ENCODE results near the gene MYO5C. TPM values are rescaled to one million over a fixed set of nuclear protein-coding genes. Genes with fewer than 3 reads are reported as not detected.
"Not testable (repeated sequence)": the region's sequence is repeated elsewhere in the genome, so short reads cannot be mapped to it uniquely, and the experiment has no call there.

Gene MYO5C
- total RNA-seq, 4 donors from 2014 or later, result 17.8 to 25.5 (median 23.6) TPM

DNA sequence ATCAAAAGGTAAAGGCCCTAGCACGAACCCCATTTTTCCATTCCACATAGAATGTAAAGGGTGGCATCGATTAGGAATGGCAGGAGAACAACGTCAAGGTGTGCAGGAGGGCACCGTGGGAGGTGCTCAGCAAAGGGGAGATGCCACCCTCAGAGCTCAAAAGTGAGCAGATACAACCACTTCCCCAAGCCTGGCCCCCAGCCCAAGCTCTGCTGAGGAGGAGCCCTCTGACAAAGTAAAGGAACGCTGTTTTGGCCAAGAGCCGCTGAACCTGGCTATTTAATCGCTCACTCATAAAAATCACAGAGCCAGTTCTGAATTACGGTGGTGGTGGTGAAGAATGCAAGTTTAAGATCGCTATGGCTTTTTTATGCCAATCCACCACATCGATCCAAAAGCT lies 116.8 kb downstream of the MYO5C start:
- Histone ChIP-seq H3K27ac (peak overlapping the region; percentile 86 to 98 (median 95)), H3K4me1 (peaks cover 0 to 24% (median 3%) of the 10 kb centered on the region in 3 donors), H3K36me3 (no peaks in the 10 kb centered on the region), H3K9me3 (no peaks in the 10 kb centered on the region), H3K27me3 (no peaks in the 10 kb centered on the region), H3K4me3 (peak overlapping the region; percentile 62 to 95 (median 77))
- intact Hi-C loops (cut with DNase I), result no loop called here
- TF ChIP-seq, protein P1, sequence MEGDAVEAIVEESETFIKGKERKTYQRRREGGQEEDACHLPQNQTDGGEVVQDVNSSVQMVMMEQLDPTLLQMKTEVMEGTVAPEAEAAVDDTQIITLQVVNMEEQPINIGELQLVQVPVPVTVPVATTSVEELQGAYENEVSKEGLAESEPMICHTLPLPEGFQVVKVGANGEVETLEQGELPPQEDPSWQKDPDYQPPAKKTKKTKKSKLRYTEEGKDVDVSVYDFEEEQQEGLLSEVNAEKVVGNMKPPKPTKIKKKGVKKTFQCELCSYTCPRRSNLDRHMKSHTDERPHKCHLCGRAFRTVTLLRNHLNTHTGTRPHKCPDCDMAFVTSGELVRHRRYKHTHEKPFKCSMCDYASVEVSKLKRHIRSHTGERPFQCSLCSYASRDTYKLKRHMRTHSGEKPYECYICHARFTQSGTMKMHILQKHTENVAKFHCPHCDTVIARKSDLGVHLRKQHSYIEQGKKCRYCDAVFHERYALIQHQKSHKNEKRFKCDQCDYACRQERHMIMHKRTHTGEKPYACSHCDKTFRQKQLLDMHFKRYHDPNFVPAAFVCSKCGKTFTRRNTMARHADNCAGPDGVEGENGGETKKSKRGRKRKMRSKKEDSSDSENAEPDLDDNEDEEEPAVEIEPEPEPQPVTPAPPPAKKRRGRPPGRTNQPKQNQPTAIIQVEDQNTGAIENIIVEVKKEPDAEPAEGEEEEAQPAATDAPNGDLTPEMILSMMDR (IDR thresholded peaks at IDR 0.05), result no peak
- TF ChIP-seq POLR2A (IDR thresholded peaks at IDR 0.05), result no peak
- 15 to 18% methylated on average over 5 to 10 of the region's 10 CpGs for WGBS, 2 donors
- no peak for DNase-seq

DNA sequence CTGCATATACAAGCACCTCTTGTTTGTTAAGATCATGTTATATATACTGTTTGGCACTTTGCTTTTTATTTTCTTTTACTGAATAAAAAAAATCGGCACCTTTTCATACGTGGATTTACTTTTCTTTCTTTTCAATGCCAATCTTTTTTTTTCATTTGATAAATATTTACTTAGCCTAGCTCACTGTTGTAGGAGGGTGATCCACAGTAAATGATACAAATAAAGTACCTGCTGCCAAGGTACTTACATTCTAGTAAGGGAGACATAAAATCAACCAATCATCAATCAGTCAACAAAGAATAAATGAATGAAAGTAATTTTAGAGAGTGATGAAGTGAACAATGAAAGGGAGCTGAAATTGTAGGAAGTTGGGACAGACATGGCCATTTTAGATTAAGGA lies 122.7 kb downstream of the MYO5C start:
- no peaks in the 10 kb centered on the region for H3K9me3 ChIP-seq
- no peak for TF ChIP-seq POLR2A (IDR thresholded peaks at IDR 0.05)
- TF ChIP-seq, protein P1 (IDR thresholded peaks at IDR 0.05), result no peak
- no peak for DNase-seq
- no peak overlapping the region for H3K4me3 ChIP-seq
- no peak overlapping the region for H3K27ac ChIP-seq
- no peaks in the 10 kb centered on the region for H3K36me3 ChIP-seq
- intact Hi-C loops (cut with DNase I), result no loop called here
- WGBS, 2 donors, result 46 to 60% methylated on average over 2 of the region's 2 CpGs
- H3K4me1 ChIP-seq, result peaks cover 0 to 10% (median 0%) of the 10 kb centered on the region in 3 donors
- H3K27me3 ChIP-seq, result no peaks in the 10 kb centered on the region

DNA sequence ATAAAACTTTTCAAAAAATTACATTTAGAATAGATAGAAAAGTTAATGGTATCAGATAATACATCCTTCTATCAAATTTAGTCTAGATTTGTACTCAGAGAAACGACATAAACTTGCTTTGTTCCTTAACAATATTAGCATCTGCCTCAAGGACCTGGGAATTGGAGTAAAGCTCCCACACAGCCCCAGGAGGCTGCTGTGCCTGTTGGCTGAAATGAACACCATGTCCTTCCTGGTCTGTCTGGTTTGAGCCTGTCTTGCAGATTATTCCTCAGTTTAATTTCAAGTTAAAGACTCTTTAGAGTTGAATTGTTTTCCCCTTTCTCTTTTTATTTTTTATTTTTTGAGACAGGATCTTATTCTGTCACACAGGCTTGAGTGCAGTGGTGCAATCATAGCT lies 123.8 kb downstream of the MYO5C start:
- WGBS, 2 donors, result 9 to 31% methylated on average over 1 of the region's 1 CpG
- Histone ChIP-seq H3K36me3 (no peaks in the 10 kb centered on the region), H3K4me1 (peaks cover 0 to 9% (median 0%) of the 10 kb centered on the region in 3 donors), H3K9me3 (no peaks in the 10 kb centered on the region), H3K4me3 (no peak overlapping the region), H3K27ac (no peak overlapping the region), H3K27me3 (no peaks in the 10 kb centered on the region)
- no peak for TF ChIP-seq POLR2A (IDR thresholded peaks at IDR 0.05)
- TF ChIP-seq, protein P1 (IDR thresholded peaks at IDR 0.05), result no peak
- DNase-seq, result no peak
- intact Hi-C loops (cut with DNase I), result no loop called here

DNA sequence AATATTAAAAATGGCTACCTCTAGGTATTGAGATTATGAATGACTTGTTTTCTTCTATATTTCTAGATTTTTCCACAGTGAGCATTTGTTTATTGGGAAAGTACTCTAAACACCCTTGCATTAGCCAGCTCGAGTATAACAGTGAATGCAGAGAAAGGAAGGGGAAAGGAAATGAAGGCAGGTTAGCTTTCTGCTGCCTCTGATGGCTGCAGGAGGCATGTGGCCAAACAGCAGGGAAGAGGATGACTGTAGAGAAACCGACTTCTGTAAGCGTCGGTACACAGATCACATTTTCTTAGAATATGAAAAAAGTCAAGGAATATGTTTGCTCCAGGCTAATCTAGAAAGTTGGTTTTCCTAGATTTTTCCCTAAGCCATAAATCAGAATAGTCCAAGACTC lies 124.2 kb downstream of the MYO5C start:
- H3K4me1 ChIP-seq, result peaks cover 0 to 9% (median 0%) of the 10 kb centered on the region in 3 donors
- H3K4me3 ChIP-seq, result no peak overlapping the region
- H3K36me3 ChIP-seq, result no peaks in the 10 kb centered on the region
- H3K27ac ChIP-seq, result no peak overlapping the region
- intact Hi-C loops (cut with DNase I), result no loop called here
- TF ChIP-seq, protein P1 (IDR thresholded peaks at IDR 0.05), result no peak
- TF ChIP-seq POLR2A (IDR thresholded peaks at IDR 0.05), result no peak
- no peak for DNase-seq
- no peaks in the 10 kb centered on the region for H3K27me3 ChIP-seq
- H3K9me3 ChIP-seq, result no peaks in the 10 kb centered on the region
- WGBS, 2 donors, result 44 to 50% methylated on average over 4 of the region's 4 CpGs

DNA sequence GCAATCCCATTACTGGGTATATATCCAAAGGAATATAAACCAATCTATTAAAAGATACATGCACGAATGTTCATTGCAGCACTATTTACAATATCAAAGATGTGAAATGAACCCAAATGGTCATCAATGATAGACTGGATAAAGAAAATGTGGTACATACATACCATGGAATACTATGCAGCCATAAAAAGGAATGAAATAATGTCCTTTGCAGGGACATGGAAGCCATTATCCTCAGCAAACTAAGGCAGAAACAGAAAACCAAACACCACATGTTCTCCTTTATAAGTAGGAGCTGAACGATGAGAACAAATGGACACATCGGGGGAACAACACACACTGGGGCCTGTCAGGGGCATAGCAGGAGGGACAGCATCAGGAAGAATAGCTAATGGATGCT lies 125.4 kb downstream of the MYO5C start:
- H3K4me1 ChIP-seq; intact Hi-C loops (cut with DNase I); H3K27ac ChIP-seq; H3K36me3 ChIP-seq; DNase-seq; H3K27me3 ChIP-seq; H3K4me3 ChIP-seq; H3K9me3 ChIP-seq: not testable (repeated sequence)
- WGBS, 2 donors, result 94% methylated on average over 3 of the region's 3 CpGs

DNA sequence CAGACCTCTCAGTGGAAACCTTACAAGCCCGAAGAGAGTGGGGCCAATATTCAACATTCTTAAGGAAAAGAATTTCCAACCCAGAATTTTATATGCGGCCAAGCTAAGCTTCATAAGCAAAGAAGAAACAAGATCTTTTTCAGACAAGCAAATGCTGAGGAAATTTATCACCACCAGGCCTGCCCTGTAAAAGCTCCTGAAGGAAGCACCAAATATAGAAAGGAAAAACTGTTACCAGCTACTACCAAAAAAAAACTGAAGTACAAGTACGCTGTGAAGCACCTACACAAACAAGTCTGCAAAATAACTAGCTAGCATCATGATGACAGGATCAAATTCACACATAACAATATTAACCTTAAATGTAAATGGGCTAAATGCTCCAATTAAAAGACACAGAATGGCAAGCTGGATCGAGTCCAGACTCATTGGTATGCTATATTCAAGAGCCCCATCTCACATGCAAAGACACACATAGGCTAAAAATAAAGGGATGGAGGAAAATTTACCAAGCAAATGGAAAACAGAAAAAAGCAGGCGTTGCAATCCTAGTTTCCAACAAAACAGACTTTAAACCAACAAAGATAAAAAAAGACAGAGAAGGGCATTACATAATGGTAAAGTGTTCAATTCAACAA lies 130.0 kb downstream of the MYO5C start:
- DNase-seq; H3K9me3 ChIP-seq; intact Hi-C loops (cut with DNase I); H3K4me3 ChIP-seq; H3K27me3 ChIP-seq; H3K27ac ChIP-seq; H3K4me1 ChIP-seq: not testable (repeated sequence)
- WGBS, 2 donors, result 87% methylated on average over 5 of the region's 5 CpGs
- peaks cover 0 to 12% (median 0%) of the 10 kb centered on the region in 3 donors for H3K36me3 ChIP-seq

Measured in esophagus squamous epithelium (tissue), 5 donors.